SKM-1 (cell line): ENCODE measurements around the gene AVL9.

ENCODE experiments used
- DNase-seq: peaks from one replicate; lab custom pipeline; 2025; ENCODE audit not compliant: unreplicated experiment; lab: John Stamatoyannopoulos, UW

AVL9 gene

GRCh38 chr7:32533276-32534029 lies 38.2 kb downstream of the AVL9 start:
- DNase-seq = no peak

GRCh38 chr7:32535162-32535702 lies 39.9 kb downstream of the AVL9 start:
- DNase-seq = no peak

- no peak for DNase-seq
Observed at GRCh38 chr7:32536016-32536415, 40.7 kb downstream of the AVL9 start.

GRCh38 chr7:32536585-32536984 lies 41.3 kb downstream of the AVL9 start:
- no peak for DNase-seq

- no peak for DNase-seq
Observed at GRCh38 chr7:32537760-32538159, 42.5 kb downstream of the AVL9 start.

- no peak for DNase-seq
Observed at GRCh38 chr7:32539366-32539765, 44.1 kb downstream of the AVL9 start.

GRCh38 chr7:32539919-32540531 lies 44.7 kb downstream of the AVL9 start:
- no peak for DNase-seq

GRCh38 chr7:32542595-32542994 lies 47.3 kb downstream of the AVL9 start:
- no peak for DNase-seq

- DNase-seq = no peak
Observed at GRCh38 chr7:32559480-32559879, 64.2 kb downstream of the AVL9 start.

- no peak for DNase-seq
Observed at GRCh38 chr7:32560075-32560474, 64.8 kb downstream of the AVL9 start.

GRCh38 chr7:32561613-32562012 lies 66.3 kb downstream of the AVL9 start:
- DNase-seq = no peak

GRCh38 chr7:32564542-32564941 lies 69.3 kb downstream of the AVL9 start:
- no peak for DNase-seq

- no peak for DNase-seq
Observed at GRCh38 chr7:32569388-32570289, 74.3 kb downstream of the AVL9 start.

GRCh38 chr7:32573110-32573687 lies 77.9 kb downstream of the AVL9 start:
- DNase-seq = no peak

GRCh38 chr7:32574626-32575025 lies 79.3 kb downstream of the AVL9 start:
- no peak for DNase-seq

- DNase-seq = no peak
Observed at GRCh38 chr7:32577421-32577820, 82.1 kb downstream of the AVL9 start.

- no peak for DNase-seq
Observed at GRCh38 chr7:32579776-32580175, 84.5 kb downstream of the AVL9 start.

- DNase-seq = no peak
Observed at GRCh38 chr7:32580646-32581045, 85.4 kb downstream of the AVL9 start.

GRCh38 chr7:32582036-32582435 lies 86.7 kb downstream of the AVL9 start:
- no peak for DNase-seq

- no peak for DNase-seq
Observed at GRCh38 chr7:32583791-32584190, 88.5 kb downstream of the AVL9 start.
